Measurements from ENCODE around the gene XRCC5. TPM values are rescaled to one million over a fixed set of nuclear protein-coding genes. Genes with fewer than 3 reads are reported as not detected.
A peak's percentile ranks its signal among the peaks of the same experiment; 100 is the strongest.

The XRCC5 gene
- total and polyA plus RNA-seq, 2 of the 8 experiments (the other 6 are each of a cell fraction or from before 2014, with no cell fraction given): 308 to 644 TPM

- TF ChIP-seq ASH2L (IDR thresholded peaks at IDR 0.05; ENCODE audit: low read length) (peak; percentile 95), MAFK (IDR thresholded peaks at IDR 0.05; ENCODE audit: low read depth, low read length) (no peak), HDAC2 (IDR thresholded peaks at IDR 0.05; ENCODE audit: borderline replicate concordance in 1 of 2, low read depth in 2 of 2, low read length in 2 of 2) (no peak), CHD2 (IDR thresholded peaks at IDR 0.05; ENCODE audit: low read length) (no peak)
These were observed 27.5 kb upstream of the XRCC5 start, which contains the start of the genes PECR and TMEM169 (continued) for GRCh38 chr2:216081487-216082116.

All from H1 (cell line).